Type B pancreatic cell (in vitro differentiated cells): ENCODE results near the gene SAMHD1. TPM values are rescaled to one million over a fixed set of nuclear protein-coding genes. Genes with fewer than 3 reads are reported as not detected.
A peak's percentile ranks its signal among the peaks of the same experiment; 100 is the strongest.
"Not testable (repeated sequence)": the region's sequence is repeated elsewhere in the genome, so short reads cannot be mapped to it uniquely, and the experiment has no call there.

Experiments
- DNase-seq: peaks from one replicate; pipeline ENCODE4 v3.0.0; 2021; ENCODE audit warnings: mixed read lengths; ENCODE audit not compliant: unreplicated experiment; ENCODE audit errors: extremely low spot score
- H3K27ac Mint-ChIP-seq: 2 replicates; pipeline ENCODE4 v1.8.0; 2021; ENCODE audit warnings: mild to moderate bottlenecking, mixed read lengths
- H3K27me3 Mint-ChIP-seq: 2 replicates; pipeline ENCODE4 v1.8.0; 2021; ENCODE audit warnings: mixed read lengths
- H3K36me3 Mint-ChIP-seq: 2 replicates; pipeline ENCODE4 v1.8.0; 2021; ENCODE audit warnings: mixed read lengths
- H3K4me1 Mint-ChIP-seq: one replicate; pipeline ENCODE4 v1.8.0; 2021; ENCODE audit warnings: mixed read lengths; ENCODE audit not compliant: unreplicated experiment
- H3K4me3 Mint-ChIP-seq: 2 replicates; pipeline ENCODE4 v1.8.0; 2021; ENCODE audit warnings: mild to moderate bottlenecking, mixed read lengths
- H3K9me3 Mint-ChIP-seq: 2 replicates; pipeline ENCODE4 v1.8.0; 2021; ENCODE audit warnings: mixed read lengths
- CTCF ChIP-seq: fragments of 200-600 bp; sonication (generic); conservative IDR thresholded peaks from 2 replicates; pipeline ENCODE4 v1.5.0; 2021; ENCODE audit warnings: antibody characterized with exemption, mild to moderate bottlenecking
- long read RNA-seq: library from polyadenylated mRNA; unstranded; transcript quantifications from one replicate; pipeline ENCODE4 v2.0.0, GENCODE V29; 2020
- total RNA-seq: library from RNA; stranded (reverse); gene quantifications from 2 replicates; pipeline ENCODE4 v1.2.1, GENCODE V29; 2021; ENCODE audit warnings: low replicate concordance

SAMHD1 gene
- total RNA-seq = 33.4 and 52.6 TPM in 2 replicates
- long read RNA-seq, full-length matches to known transcripts = 52 of 89 reads
- long read RNA-seq, partial matches to known transcripts = 13 of 89 reads
- long read RNA-seq, other reads (novel, unspliced or antisense) = 24 of 89 reads

GRCh38 chr20:36951198-36951978, at the start of gene SAMHD1:
TSS of gene SAMHD1 (minus strand) at chr20:36951708. CDS start at chr20:36951643, 65 bp downstream.
- H3K27me3 Mint-ChIP-seq = peaks cover 25% of the 10 kb centered on the region
- no peaks in the 10 kb centered on the region for H3K9me3 Mint-ChIP-seq
- peak within 1 kb of the TSS; percentile 89 for H3K27ac Mint-ChIP-seq
- DNase-seq = peak; percentile 94
- H3K36me3 Mint-ChIP-seq = no peaks in the 10 kb centered on the region
- H3K4me1 Mint-ChIP-seq = peaks cover 22% of the 10 kb centered on the region
- peak within 1 kb of the TSS; percentile 96 for H3K4me3 Mint-ChIP-seq
- peak; percentile 32 for TF ChIP-seq CTCF

GRCh38 chr20:37000171-37000570, 48.7 kb upstream of the SAMHD1 start:
- not testable (repeated sequence) for H3K27me3 Mint-ChIP-seq, H3K9me3 Mint-ChIP-seq, H3K4me3 Mint-ChIP-seq, H3K27ac Mint-ChIP-seq, DNase-seq, H3K4me1 Mint-ChIP-seq
- peaks cover 28% of the 10 kb centered on the region for H3K36me3 Mint-ChIP-seq

- H3K27me3 Mint-ChIP-seq = no peaks in the 10 kb centered on the region
- no peak for TF ChIP-seq CTCF
- H3K4me1 Mint-ChIP-seq = no peaks in the 10 kb centered on the region
- peaks cover 4% of the 10 kb centered on the region for H3K9me3 Mint-ChIP-seq
- no peak overlapping the region for H3K27ac Mint-ChIP-seq
- DNase-seq = no peak
- H3K36me3 Mint-ChIP-seq = peaks cover 36% of the 10 kb centered on the region
- H3K4me3 Mint-ChIP-seq = no peak overlapping the region
These were observed 47.1 kb upstream of the SAMHD1 start for GRCh38 chr20:36998652-36999051.

GRCh38 chr20:36997121-36997520, 45.6 kb upstream of the SAMHD1 start:
- H3K4me3 Mint-ChIP-seq = no peak overlapping the region
- H3K4me1 Mint-ChIP-seq = no peaks in the 10 kb centered on the region
- H3K27ac Mint-ChIP-seq = no peak overlapping the region
- no peak for TF ChIP-seq CTCF
- DNase-seq = no peak
- peaks cover 11% of the 10 kb centered on the region for H3K9me3 Mint-ChIP-seq
- H3K36me3 Mint-ChIP-seq = peaks cover 32% of the 10 kb centered on the region
- H3K27me3 Mint-ChIP-seq = no peaks in the 10 kb centered on the region

- Mint-ChIP-seq H3K9me3 (peaks cover 11% of the 10 kb centered on the region), H3K36me3 (peaks cover 32% of the 10 kb centered on the region)
- H3K4me3 Mint-ChIP-seq, DNase-seq, H3K27me3 Mint-ChIP-seq, H3K4me1 Mint-ChIP-seq, H3K27ac Mint-ChIP-seq: not testable (repeated sequence)
These were observed 42.7 kb upstream of the SAMHD1 start for GRCh38 chr20:36994221-36994620.

GRCh38 chr20:36992802-36993334, 41.4 kb upstream of the SAMHD1 start:
- no peak overlapping the region for H3K27ac Mint-ChIP-seq
- peaks cover 6% of the 10 kb centered on the region for H3K4me1 Mint-ChIP-seq
- peaks cover 28% of the 10 kb centered on the region for H3K36me3 Mint-ChIP-seq
- no peak for TF ChIP-seq CTCF
- no peak for DNase-seq
- H3K27me3 Mint-ChIP-seq = no peaks in the 10 kb centered on the region
- peaks cover 11% of the 10 kb centered on the region for H3K9me3 Mint-ChIP-seq
- H3K4me3 Mint-ChIP-seq = no peak overlapping the region
